ENCODE measurements around the gene COL4A2.
"Not testable (repeated sequence)": the region's sequence is repeated elsewhere in the genome, so short reads cannot be mapped to it uniquely, and the experiment has no call there.

Gene COL4A2

DNA sequence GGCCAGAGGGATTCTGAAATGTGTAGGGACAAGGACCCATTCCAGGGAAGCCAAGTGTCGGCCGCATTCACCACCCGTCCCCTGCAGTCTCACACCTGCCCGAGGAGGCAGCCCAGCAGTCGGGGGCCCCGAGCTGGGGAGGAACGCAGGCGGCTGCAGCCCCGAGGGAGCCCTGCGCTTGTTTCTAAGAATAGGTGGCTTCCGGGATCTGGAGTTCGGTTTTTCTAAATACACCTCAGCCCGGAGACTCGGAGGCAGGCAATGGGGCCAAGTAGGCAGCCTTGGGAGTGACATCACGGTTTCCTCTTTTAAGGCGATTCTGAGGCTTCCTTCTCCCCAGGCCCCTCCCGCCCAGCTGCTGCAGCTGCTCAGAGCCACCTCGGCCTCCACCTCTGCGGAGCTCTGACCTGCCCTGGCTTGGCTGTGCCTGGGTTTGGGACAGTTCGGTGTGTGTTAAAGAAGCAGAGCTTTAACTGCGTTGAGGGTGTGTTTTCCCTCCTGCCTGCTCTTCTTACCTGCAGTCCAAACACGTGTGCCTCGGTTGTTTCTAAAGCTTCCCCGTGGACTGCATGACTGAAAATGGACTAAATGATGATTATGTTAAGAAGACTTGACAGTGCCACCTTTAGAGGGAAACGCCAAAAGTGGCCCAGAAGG lies 80.5 kb downstream of the COL4A2 start:
- DNase-seq: no peak

- DNase-seq: no peak
Observed at GRCh38 chr13:110388108-110388943, 81.2 kb downstream of the COL4A2 start.

DNA sequence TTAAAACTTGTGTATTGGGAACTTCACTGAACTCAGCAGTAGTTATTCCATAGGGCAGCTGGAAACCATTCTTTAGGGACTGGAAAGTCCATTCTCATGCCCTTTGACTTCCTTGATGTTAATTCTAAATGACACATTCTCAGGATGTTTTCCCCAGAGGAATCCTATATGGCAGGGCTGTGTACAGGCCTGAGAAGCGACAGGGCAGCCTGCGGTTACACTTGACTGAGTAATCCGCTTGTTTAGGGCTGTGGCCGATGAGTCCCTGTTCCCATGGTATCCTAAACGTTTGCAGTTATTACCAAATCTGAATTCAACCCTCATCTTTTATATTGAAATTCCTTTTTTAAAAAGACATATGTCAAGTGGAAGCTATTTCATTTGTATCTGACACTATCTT lies 83.5 kb downstream of the COL4A2 start:
- no peak for DNase-seq

DNA sequence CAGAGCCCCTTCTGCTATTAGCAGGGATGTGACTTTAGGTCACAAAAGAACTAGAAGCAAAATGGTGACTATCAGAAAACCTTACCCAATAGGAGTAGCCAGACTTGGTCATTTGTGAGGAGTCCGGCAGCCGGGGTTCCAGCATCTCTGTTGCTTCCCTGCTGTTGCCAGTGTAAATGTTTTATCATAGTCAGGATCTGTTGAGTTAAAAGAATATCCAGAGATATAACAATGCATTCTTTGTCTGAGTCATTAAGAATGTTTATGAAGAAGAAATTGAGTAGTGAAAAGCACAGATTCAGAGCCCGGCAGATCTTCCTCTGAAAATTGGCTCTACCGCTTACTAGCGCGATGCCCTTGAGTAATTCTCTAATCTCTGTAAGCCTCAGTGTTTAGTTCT lies 84.2 kb downstream of the COL4A2 start:
- DNase-seq: no peak

- DNase-seq: no peak
Observed at GRCh38 chr13:110392510-110393240, 85.6 kb downstream of the COL4A2 start.

- DNase-seq: no peak
Observed at GRCh38 chr13:110393761-110394160, 86.7 kb downstream of the COL4A2 start.

DNA sequence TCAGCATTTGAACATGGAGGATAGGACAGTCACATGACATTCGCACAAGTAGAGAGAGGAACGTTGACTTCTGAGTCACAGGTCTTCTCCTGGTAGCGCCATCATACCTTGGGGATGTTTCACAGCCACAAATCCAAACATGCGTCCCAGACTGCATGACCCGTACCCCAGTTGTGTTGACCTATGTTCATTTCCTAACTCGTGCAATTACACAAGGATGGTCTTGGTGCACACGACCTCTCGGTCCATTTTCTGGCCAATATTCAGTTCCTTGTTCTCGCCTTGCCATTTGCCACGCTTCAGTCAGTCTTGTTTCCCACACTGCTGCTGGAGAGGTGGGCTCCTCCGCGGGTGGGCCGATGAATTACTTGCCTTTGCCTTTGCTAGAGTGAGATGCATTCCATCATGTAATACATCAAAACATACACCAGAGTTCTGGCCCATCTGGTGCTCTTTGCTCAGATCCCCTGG lies 87.3 kb downstream of the COL4A2 start:
- no peak for DNase-seq

GRCh38 chr13:110395616-110396015 lies 88.5 kb downstream of the COL4A2 start:
- DNase-seq: not testable (repeated sequence)

GRCh38 chr13:110396476-110396875 lies 89.4 kb downstream of the COL4A2 start:
- DNase-seq: no peak

DNA sequence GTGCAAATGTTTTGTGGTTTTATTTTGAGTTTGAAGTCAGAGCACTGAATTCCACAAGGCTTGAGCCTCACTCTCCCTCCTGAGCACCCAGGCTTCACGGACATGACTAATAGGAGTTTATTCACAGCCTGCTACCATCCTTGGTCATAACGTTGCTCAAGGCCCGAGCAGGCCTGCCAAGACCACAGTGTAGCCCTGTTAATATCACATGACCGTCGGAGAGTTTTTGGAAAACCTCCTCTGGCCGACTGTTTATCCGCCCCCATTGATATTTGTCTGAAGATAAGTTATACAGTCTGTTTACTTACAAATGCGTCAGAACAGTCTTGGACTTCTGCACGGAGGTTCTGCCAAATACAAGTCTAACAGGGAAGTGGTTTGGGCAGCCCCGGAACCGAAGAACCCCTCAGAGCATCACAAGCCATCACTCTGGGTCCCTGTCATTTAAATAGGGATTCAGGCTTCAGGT lies 89.9 kb downstream of the COL4A2 start:
- no peak for DNase-seq

GRCh38 chr13:110397436-110398115 lies 90.5 kb downstream of the COL4A2 start:
- no peak for DNase-seq

DNA sequence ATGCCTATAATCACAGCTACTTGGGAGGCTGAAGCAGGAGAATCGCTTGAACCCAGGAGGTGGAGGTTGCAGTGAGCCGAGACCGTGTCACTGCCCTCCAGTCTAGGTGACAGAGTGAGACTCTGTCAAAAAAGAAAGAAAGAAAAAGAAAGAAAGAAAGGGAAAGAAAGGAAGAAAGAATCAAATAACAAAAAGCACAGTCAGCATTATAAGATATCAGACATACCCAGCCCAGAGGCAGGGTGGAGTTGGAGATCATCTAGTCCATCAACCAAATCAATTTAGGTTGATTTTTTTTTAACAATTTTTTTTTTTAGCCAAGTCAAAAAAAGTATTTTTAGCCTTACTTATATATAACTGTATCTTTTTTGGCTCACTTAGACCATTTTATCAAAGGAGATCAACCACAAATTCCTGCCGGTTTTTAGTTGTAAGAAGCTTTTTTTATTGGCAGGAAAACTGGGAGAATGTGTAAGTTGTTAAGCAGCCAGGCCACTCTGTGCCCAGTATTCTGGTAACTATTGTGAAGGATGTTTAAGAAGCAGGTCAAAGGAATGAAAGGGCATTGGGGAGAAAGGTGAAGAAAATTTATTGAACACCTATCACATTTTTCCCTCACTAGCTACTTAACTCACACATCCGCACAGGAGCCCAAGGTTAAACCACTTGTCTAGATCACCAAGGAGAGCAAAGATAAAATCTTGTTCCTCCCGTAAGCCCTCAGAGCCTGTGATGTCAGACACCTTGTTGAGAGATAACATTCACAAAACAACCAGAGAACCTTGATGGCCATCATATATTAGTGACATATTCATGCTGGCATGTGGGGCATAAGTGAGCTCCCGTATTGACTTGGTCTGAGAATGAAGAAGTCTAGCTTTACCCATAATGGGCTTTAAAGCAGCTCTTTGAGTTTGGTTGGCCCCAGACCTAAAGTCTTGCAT lies 91.8 kb downstream of the COL4A2 start:
- no peak for DNase-seq

GRCh38 chr13:110399801-110400200 lies 92.7 kb downstream of the COL4A2 start:
- no peak for DNase-seq

DNA sequence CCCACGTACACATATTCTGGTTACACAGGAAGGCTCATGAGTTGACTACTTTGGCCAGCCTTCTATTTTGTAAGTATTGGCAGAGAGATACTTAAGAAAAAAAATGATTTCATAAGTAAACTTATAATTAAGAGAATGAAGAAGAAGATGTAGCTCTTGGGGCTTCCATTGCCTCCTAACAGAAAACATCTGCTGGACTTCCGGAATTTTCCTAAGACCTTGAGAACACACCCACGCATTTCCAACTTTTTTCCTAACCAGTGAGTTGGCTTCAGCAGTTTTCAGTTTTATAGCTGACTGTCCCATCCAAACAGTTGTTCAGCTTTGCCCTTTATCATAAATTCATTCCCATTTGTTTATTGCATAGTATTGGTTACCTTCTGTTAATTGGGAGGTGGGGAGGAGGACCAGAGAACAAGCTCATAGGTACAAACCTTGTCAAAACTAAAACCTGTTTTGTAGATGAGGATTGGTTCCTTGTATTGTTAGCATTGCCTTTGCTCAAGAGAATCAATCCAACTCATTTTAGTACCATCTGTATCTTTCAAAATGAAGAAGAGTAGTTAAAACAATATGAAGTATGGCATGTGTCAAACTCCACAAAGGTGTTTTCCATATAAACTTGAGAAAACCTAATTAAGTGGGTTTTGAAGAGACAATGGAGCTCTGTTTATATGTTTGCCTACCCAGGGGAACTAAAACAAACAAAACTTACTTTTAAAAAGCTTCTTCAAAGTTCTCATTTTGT lies 93.9 kb downstream of the COL4A2 start:
- no peak for DNase-seq

DNA sequence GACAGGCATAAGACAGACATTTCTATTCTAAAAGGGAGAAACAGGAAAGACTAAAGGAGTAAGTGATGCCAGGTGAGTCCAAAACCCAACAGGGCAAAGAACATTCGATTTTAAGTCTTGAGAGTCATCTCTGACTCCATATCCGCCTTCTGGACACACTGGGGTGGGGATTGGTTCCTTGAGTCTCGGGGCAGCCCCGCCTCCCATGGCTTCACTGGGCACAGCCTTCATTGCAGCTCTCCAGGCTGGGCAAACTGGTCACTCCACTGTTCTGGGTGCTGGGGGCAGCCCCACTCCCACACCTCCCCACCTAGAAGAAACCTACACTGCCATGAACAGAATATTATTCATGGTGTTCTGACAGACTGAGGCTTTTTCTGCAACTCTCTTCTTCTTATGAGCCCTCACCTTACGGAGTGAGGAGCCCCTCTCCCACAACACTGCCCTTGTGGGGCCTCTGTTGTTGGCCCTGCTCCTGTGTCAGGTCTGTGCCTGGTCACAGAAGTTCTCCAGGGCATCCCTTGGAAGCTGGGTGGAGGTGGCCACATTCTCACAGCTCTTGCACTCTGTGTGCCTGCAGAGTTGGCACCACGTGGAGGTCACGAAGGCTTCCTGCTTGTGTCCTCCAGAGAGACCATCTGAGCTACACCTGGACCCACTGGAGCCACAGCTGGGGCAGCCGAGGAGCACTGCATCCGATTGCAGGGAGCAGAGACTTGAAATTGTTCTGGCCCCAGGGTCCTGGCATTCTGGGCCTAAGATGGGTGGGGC lies 95.4 kb downstream of the COL4A2 start:
- no peak for DNase-seq

- DNase-seq: no peak
Observed at GRCh38 chr13:110403315-110403714, 96.2 kb downstream of the COL4A2 start.

- no peak for DNase-seq
Observed at GRCh38 chr13:110403721-110404120, 96.6 kb downstream of the COL4A2 start.

GRCh38 chr13:110404321-110404720 lies 97.2 kb downstream of the COL4A2 start:
- DNase-seq: no peak

DNA sequence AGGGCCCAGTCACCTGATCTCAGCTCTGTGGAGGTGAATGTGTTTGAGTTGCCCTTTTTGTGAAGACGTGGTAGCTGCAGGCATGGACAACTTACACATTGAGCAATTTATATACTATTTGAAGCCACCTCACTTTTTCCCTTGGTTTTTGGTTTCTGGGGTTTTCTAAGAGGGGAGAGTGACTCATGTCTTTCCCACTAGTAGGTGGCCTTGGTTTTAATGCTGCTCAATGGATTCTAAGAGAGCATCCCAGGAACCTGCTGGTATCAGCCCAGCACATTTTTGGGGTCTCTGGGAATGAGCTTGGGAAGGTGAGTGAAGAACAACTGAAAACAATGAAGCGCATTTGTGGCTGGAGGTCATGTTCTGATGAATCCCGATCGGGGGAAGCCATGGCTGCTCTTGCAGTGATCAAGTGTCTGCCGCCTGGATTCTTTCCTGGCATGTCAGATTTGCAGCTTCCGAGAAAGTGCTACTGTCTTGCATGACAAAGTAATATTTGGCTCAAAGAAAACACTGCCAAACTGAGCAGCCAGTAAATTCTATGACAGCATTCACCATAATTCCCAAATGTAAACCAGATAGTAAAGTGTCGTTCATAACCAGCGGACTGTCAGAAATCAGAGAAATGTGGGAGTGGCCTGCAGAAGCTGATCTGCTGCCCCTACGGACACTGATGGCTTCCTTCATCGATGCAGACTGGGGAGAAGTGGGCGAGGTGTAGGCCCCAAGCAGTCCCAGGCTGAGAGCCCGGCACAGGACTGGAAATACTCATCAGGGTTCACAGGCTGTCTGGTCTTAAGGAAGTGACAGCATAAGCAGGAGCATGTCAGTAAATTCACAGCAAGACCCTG lies 98.7 kb downstream of the COL4A2 start:
- DNase-seq: no peak
